DMS 273 (cell line): Measurements from ENCODE around the gene HEATR5A.
"Not testable (repeated sequence)": the region's sequence is repeated elsewhere in the genome, so short reads cannot be mapped to it uniquely, and the experiment has no call there.

Source experiments
- DNase-seq: peaks from one replicate; lab custom pipeline; 2025; ENCODE audit not compliant: unreplicated experiment; lab: John Stamatoyannopoulos, UW

Gene HEATR5A

GRCh38 chr14:31336646-31337045 lies 83.7 kb downstream of the HEATR5A start:
- no peak for DNase-seq

- not testable (repeated sequence) for DNase-seq
Measured at GRCh38 chr14:31331395-31331794, 89.0 kb downstream of the HEATR5A start.

GRCh38 chr14:31329876-31330521 lies 90.4 kb downstream of the HEATR5A start:
- peak; percentile 5 for DNase-seq

- peak; percentile 23 for DNase-seq
Measured at GRCh38 chr14:31326111-31326510, 94.2 kb downstream of the HEATR5A start.

- DNase-seq: no peak
Measured at GRCh38 chr14:31323419-31323818, 96.9 kb downstream of the HEATR5A start.

- DNase-seq: no peak
Measured at GRCh38 chr14:31320922-31321766, 99.2 kb downstream of the HEATR5A start.

- peak; percentile 73 for DNase-seq
Measured at GRCh38 chr14:31320216-31320615, 100.1 kb downstream of the HEATR5A start.

- no peak for DNase-seq
Measured at GRCh38 chr14:31319701-31320100, 100.6 kb downstream of the HEATR5A start.

GRCh38 chr14:31312934-31313333 lies 107.4 kb downstream of the HEATR5A start:
- DNase-seq: no peak

GRCh38 chr14:31312370-31312769 lies 108.0 kb downstream of the HEATR5A start:
- not testable (repeated sequence) for DNase-seq

GRCh38 chr14:31307618-31308017 lies 112.7 kb downstream of the HEATR5A start:
- no peak for DNase-seq

GRCh38 chr14:31307198-31307597 lies 113.2 kb downstream of the HEATR5A start:
- DNase-seq: no peak

- no peak for DNase-seq
Measured at GRCh38 chr14:31303654-31304053, 116.7 kb downstream of the HEATR5A start.

- DNase-seq: no peak
Measured at GRCh38 chr14:31300883-31301282, 119.5 kb downstream of the HEATR5A start.

GRCh38 chr14:31300296-31300695 lies 120.1 kb downstream of the HEATR5A start:
- no peak for DNase-seq

GRCh38 chr14:31297701-31298344 lies 122.5 kb downstream of the HEATR5A start:
- DNase-seq: no peak

- DNase-seq: no peak
Measured at GRCh38 chr14:31297112-31297511, 123.2 kb downstream of the HEATR5A start.

GRCh38 chr14:31294746-31295405 lies 125.5 kb downstream of the HEATR5A start:
- DNase-seq: no peak

GRCh38 chr14:31292937-31293616 lies 127.3 kb downstream of the HEATR5A start:
- DNase-seq: no peak

- DNase-seq: no peak
Measured at GRCh38 chr14:31291210-31291609, 129.1 kb downstream of the HEATR5A start.
